OCI-LY3 (cell line): ENCODE data around the gene C22orf39.

ENCODE experiments used
- EZH2phosphoT487 ChIP-seq: fragments of 200-600 bp; shearing (Covaris generic); IDR thresholded peaks from 2 replicates; pipeline ENCODE4 v1.6.1; 2018; ENCODE audit warnings: antibody characterized with exemption, mixed run types, low read depth
- TF ChIP-seq, protein P1 (sequence below): fragments of 200-600, 300-600 bp; sonication (generic); IDR thresholded peaks from 2 replicates; pipeline ENCODE4 v1.5.1; 2014; ENCODE audit warnings: antibody characterized with exemption, low read length, low read depth

DNA sequence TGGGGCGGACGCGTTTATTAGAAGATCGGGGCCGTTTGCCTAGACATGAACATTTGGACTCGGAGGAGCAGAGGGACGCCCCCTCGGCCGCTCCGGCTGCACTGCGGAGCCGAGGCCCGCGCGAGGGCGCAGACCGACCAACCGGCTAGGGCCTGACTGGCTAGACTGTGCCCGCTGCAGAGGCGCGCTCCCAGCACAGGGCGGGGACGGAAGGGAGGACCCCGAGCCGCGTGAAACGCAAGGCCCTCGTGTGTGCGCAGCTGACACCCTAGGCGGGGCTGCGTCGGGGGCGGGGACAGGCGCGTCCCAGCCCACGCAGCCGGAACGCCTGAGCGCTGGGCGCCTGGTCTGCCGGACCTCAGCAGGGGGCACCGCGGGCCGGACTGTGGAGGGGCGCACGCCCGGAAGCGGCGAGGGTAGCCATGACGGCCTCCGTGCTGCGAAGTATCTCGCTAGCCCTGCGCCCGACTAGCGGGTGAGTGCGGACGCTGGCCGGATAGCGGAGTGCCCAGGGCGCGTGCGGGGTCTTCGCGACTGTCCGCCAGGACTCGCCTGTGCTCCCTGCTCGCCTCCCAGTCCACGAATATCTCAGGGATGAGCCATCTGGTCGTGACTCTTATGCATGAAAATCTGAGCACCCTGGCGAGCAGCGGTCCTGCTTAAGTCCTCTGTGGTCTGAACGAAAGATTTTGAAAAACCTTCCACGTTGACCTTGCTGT lies 15.2 kb downstream of the C22orf39 start, which contains the start of gene MRPL40:
- TF ChIP-seq, protein P1, sequence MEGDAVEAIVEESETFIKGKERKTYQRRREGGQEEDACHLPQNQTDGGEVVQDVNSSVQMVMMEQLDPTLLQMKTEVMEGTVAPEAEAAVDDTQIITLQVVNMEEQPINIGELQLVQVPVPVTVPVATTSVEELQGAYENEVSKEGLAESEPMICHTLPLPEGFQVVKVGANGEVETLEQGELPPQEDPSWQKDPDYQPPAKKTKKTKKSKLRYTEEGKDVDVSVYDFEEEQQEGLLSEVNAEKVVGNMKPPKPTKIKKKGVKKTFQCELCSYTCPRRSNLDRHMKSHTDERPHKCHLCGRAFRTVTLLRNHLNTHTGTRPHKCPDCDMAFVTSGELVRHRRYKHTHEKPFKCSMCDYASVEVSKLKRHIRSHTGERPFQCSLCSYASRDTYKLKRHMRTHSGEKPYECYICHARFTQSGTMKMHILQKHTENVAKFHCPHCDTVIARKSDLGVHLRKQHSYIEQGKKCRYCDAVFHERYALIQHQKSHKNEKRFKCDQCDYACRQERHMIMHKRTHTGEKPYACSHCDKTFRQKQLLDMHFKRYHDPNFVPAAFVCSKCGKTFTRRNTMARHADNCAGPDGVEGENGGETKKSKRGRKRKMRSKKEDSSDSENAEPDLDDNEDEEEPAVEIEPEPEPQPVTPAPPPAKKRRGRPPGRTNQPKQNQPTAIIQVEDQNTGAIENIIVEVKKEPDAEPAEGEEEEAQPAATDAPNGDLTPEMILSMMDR, result no peak
- no peak for TF ChIP-seq EZH2phosphoT487
